Neural cell (in vitro differentiated cells): ENCODE measurements around the gene ARPC3. TPM values are rescaled to one million over a fixed set of nuclear protein-coding genes. Genes with fewer than 3 reads are reported as not detected.

ENCODE experiments used
- H2AFZ ChIP-seq: fragments of 200-600, 300-800 bp; sonication (generic), shearing (Covaris generic); 2 replicates; pipeline ENCODE4 v1.6.0; 2014; ENCODE audit warnings: low read depth, mild to moderate bottlenecking, antibody characterized with exemption, low read length, moderate library complexity
- H3F3A ChIP-seq: fragments of 200-600 bp; shearing (Covaris generic); 2 replicates; pipeline ENCODE4 v1.6.1; 2016; ENCODE audit warnings: mild to moderate bottlenecking, moderate library complexity, mixed read lengths, antibody characterized with exemption, low read length; ENCODE audit not compliant: insufficient read depth, poor library complexity, severe bottlenecking
- H3K27ac ChIP-seq: fragments of 200-600, 300-800 bp; sonication (generic), shearing (Covaris generic); 2 replicates; pipeline ENCODE4 v1.5.1; 2014; ENCODE audit warnings: mild to moderate bottlenecking, low read length, moderate library complexity
- H3K27me3 ChIP-seq: fragments of 300-800, 200-600 bp; sonication (generic), shearing (Covaris generic); 2 replicates; pipeline ENCODE4 v1.6.0; 2014; ENCODE audit warnings: mild to moderate bottlenecking, low read depth, low read length, moderate library complexity; ENCODE audit not compliant: insufficient read depth
- H3K36me3 ChIP-seq: fragments of 300-800, 200-600 bp; sonication (generic), shearing (Covaris generic); 2 replicates; pipeline ENCODE4 v1.5.1; 2014; ENCODE audit warnings: mild to moderate bottlenecking, antibody characterized with exemption, low read length, moderate library complexity; ENCODE audit not compliant: insufficient read depth
- H3K4me2 ChIP-seq: fragments of 300-800, 200-600 bp; sonication (generic), shearing (Covaris generic); 2 replicates; pipeline ENCODE4 v1.6.0; 2014; ENCODE audit warnings: mild to moderate bottlenecking, low read length
- H3K4me3 ChIP-seq: fragments of 300-800, 200-600 bp; sonication (generic), shearing (Covaris generic); 2 replicates; pipeline ENCODE4 v1.5.1; 2014; ENCODE audit warnings: mild to moderate bottlenecking, low read length, moderate library complexity
- H3K79me2 ChIP-seq: fragments of 200-600 bp; shearing (Covaris generic); replicated peaks from 2 replicates; pipeline ENCODE4 v1.6.0; 2014; ENCODE audit warnings: mild to moderate bottlenecking, low read length, moderate library complexity; ENCODE audit not compliant: insufficient read depth
- H3K9ac ChIP-seq: fragments of 300-800, 200-600 bp; sonication (generic), shearing (Covaris generic); 2 replicates; pipeline ENCODE4 v1.6.1; 2016; ENCODE audit warnings: mild to moderate bottlenecking, low read length, mixed read lengths
- H3K9me2 ChIP-seq: fragments of 200-600 bp; shearing (Covaris generic); 2 replicates; pipeline ENCODE4 v1.6.1; 2016; ENCODE audit warnings: mild to moderate bottlenecking, low read length, mixed read lengths; ENCODE audit not compliant: insufficient read depth
- H3K9me3 ChIP-seq: fragments of 200-600, 300-800 bp; sonication (generic), shearing (Covaris generic); 2 replicates; pipeline ENCODE4 v1.6.1; 2016; ENCODE audit warnings: mild to moderate bottlenecking, mixed run types, low read length, moderate library complexity, mixed read lengths
- H4K20me1 ChIP-seq: fragments of 200-600 bp; shearing (Covaris generic); 2 replicates; pipeline ENCODE4 v1.6.1; 2016; ENCODE audit warnings: mild to moderate bottlenecking, mixed run types; ENCODE audit not compliant: insufficient read depth
- CTCF ChIP-seq: fragments of 450-650 bp; IDR thresholded peaks from 2 replicates; pipeline ENCODE4 v1.5.1; 2014; ENCODE audit warnings: antibody characterized with exemption, mild to moderate bottlenecking, moderate library complexity; ENCODE audit not compliant: poor library complexity, severe bottlenecking
- EP300 ChIP-seq: fragments of 450-650 bp; conservative IDR thresholded peaks from 2 replicates; pipeline ENCODE4 v1.6.1; 2014; ENCODE audit warnings: antibody characterized with exemption, mild to moderate bottlenecking, moderate library complexity; ENCODE audit not compliant: poor library complexity, severe bottlenecking
- EZH2 ChIP-seq: fragments of 200-600, 300-800 bp; shearing (Covaris generic), sonication (generic); IDR thresholded peaks from 2 replicates; pipeline ENCODE4 v1.6.1; 2014; ENCODE audit warnings: antibody characterized with exemption, low read length, borderline replicate concordance, mild to moderate bottlenecking; ENCODE audit not compliant: insufficient read depth, poor library complexity, severe bottlenecking
- MXI1 ChIP-seq: fragments of 450-650 bp; conservative IDR thresholded peaks from 2 replicates; pipeline ENCODE4 v1.6.1; 2014; ENCODE audit warnings: antibody characterized with exemption, mild to moderate bottlenecking; ENCODE audit not compliant: poor library complexity, severe bottlenecking
- POLR2AphosphoS5 ChIP-seq: IDR thresholded peaks from 2 replicates; pipeline ENCODE4 v1.6.1; 2012
- RAD21 ChIP-seq: fragments of 450-650 bp; conservative IDR thresholded peaks from 2 replicates; pipeline ENCODE4 v1.6.1; 2014; ENCODE audit warnings: antibody characterized with exemption, mild to moderate bottlenecking, moderate library complexity
- REST ChIP-seq: IDR thresholded peaks from 2 replicates; pipeline ENCODE4 v1.6.1; 2012; ENCODE audit warnings: borderline replicate concordance
- SMC3 ChIP-seq: fragments of 450-650 bp; conservative IDR thresholded peaks from 2 replicates; pipeline ENCODE4 v1.6.1; 2014; ENCODE audit warnings: antibody characterized with exemption, mild to moderate bottlenecking, moderate library complexity; ENCODE audit not compliant: poor library complexity
- TAF1 ChIP-seq: IDR thresholded peaks from 2 replicates; pipeline ENCODE4 v1.6.1; 2012; ENCODE audit warnings: low read depth
- polyA plus RNA-seq: library from polyadenylated mRNA; depleted of rRNA; stranded (reverse); fragments of >200 nt; gene quantifications from 2 replicates; pipeline ENCODE4 v1.2.3, GENCODE V29; 2014

The ARPC3 gene
- polyA plus RNA-seq, 1 donor from 2014 or later = 897 TPM

GRCh38 chr12:110444455-110444854 is 5.7 kb downstream of the ARPC3 start:
- Histone ChIP-seq H4K20me1 (no peaks in the 10 kb centered on the region), H3K9me3 (no peaks in the 10 kb centered on the region), H2AFZ (no peak overlapping the region), H3K27ac (no peak overlapping the region), H3K4me2 (no peak overlapping the region), H3K9ac (no peak overlapping the region), H3K4me3 (no peak overlapping the region), H3F3A (no peaks in the 10 kb centered on the region), H3K9me2 (no peaks in the 10 kb centered on the region), H3K36me3 (peaks cover 3% of the 10 kb centered on the region), H3K27me3 (no peaks in the 10 kb centered on the region), H3K79me2 (peaks cover 19% of the 10 kb centered on the region)
- TF ChIP-seq SMC3 (no peak), TAF1 (no peak), CTCF (no peak), POLR2AphosphoS5 (no peak)

DNA sequence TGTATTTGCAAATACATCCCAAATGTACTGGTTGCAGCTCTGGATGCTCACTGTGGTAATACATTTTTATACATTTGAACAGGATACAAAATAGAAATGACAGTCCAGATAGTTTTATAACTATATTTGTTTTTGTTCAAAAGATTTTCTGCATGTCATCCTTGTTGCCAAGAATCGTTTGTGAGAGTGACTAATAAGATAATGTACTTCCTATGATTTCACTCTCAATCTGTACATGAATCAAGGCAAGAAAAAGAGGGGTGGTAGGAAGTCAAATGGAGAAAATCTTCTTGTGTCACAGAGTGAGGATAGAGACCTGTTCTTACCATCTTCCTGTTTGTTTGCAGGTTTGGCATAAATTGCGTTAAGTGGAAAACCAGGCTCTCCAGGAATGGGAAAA is 13.9 kb downstream of the ARPC3 start:
- Histone ChIP-seq H3K27ac (no peak overlapping the region), H3K4me3 (no peak overlapping the region), H3K9ac (no peak overlapping the region), H3F3A (no peaks in the 10 kb centered on the region), H3K4me2 (no peak overlapping the region), H3K36me3 (peaks cover 4% of the 10 kb centered on the region), H3K9me2 (no peaks in the 10 kb centered on the region), H4K20me1 (no peaks in the 10 kb centered on the region), H2AFZ (no peak overlapping the region), H3K79me2 (no peaks in the 10 kb centered on the region), H3K27me3 (no peaks in the 10 kb centered on the region), H3K9me3 (no peaks in the 10 kb centered on the region)
- no peak for TF ChIP-seq EP300
- no peak for TF ChIP-seq POLR2AphosphoS5
- no peak for TF ChIP-seq REST
- TF ChIP-seq RAD21 = no peak
- no peak for TF ChIP-seq MXI1
- no peak for TF ChIP-seq SMC3
- TF ChIP-seq EZH2 = no peak
- TF ChIP-seq TAF1 = no peak
- TF ChIP-seq CTCF = no peak
